T-cell (primary cell): Measurements from ENCODE around the gene CPSF4L. TPM values are rescaled to one million over a fixed set of nuclear protein-coding genes. Genes with fewer than 3 reads are reported as not detected.
"Not testable (repeated sequence)": the region's sequence is repeated elsewhere in the genome, so short reads cannot be mapped to it uniquely, and the experiment has no call there.

Source experiments
- ATAC-seq, 4 experiments: fragments of 200-7000 bp in 3 of 4; fragments of 150-1000 bp in 1 of 4; cut with Tn5 transposase; replicated peaks in 1 of 4; 1 replicate in 3 of 4; 2 replicates in 1 of 4; pipeline ENCODE4 v1.10.0; 2021; ENCODE audit warnings: moderate library complexity in 3 of 4, mild to moderate bottlenecking in 2 of 4, moderate number of reproducible peaks in 1 of 4
- CTCF ChIA-PET, 2 donors: fragments of 300-600 bp; sonication (Branson Sonifier 250); formaldehyde crosslinking; loops; one replicate each; lab custom pipeline; 2022; ENCODE audit warnings: antibody characterized with exemption in 2 of 2; lab: Charles Lee
- POLR2A ChIA-PET, 2 donors: fragments of 300-600 bp; sonication (Branson Sonifier 250); formaldehyde crosslinking; loops; one replicate each; lab custom pipeline; 2022; ENCODE audit warnings: antibody characterized with exemption in 2 of 2; lab: Charles Lee
- DNase-seq, 35 experiments: peaks; one replicate each; pipeline versions ENCODE4 v3.0.0 to v3.0.0-alpha.2; 2013 to 2023
- H3K27ac ChIP-seq: one replicate; pipeline ENCODE4 v1.5.1; 2013; ENCODE audit warnings: low read length
- H3K27me3 ChIP-seq, 2 experiments: replicated peaks in 1 of 2; 1 replicate in 1 of 2; 2 replicates in 1 of 2; pipeline versions ENCODE4 v1.6.1 to v1.7.0; 2013; ENCODE audit warnings: low read length in 1 of 2, mixed read lengths in 1 of 2; ENCODE audit not compliant: control insufficient read depth in 2 of 2, insufficient read depth in 2 of 2; ENCODE audit errors: extremely low read depth in 1 of 2
- H3K36me3 ChIP-seq, 2 donors: 1 replicate in 1 of 2; 2 replicates in 1 of 2; pipeline versions ENCODE4 v1.6.1 to v1.7.0; 2013; ENCODE audit warnings: low read length in 1 of 2; ENCODE audit not compliant: control insufficient read depth in 2 of 2, insufficient read depth in 1 of 2; ENCODE audit errors: extremely low read depth in 1 of 2
- H3K4me1 ChIP-seq, 2 experiments: 1 replicate in 1 of 2; 2 replicates in 1 of 2; pipeline versions ENCODE4 v1.6.1 to v1.7.0; 2013; ENCODE audit warnings: low read length in 2 of 2, mixed read lengths in 1 of 2; ENCODE audit not compliant: insufficient read depth in 2 of 2, control insufficient read depth in 1 of 2; ENCODE audit errors: extremely low read depth in 1 of 2
- H3K4me3 ChIP-seq, 2 donors: 1 replicate in 1 of 2; 2 replicates in 1 of 2; pipeline versions ENCODE4 v1.5.1 to v1.7.0; 2013; ENCODE audit warnings: mild to moderate bottlenecking in 2 of 2, low read length in 1 of 2, moderate library complexity in 1 of 2; ENCODE audit not compliant: control insufficient read depth in 1 of 2; ENCODE audit errors: extremely low read depth in 1 of 2
- H3K9me3 ChIP-seq: 2 replicates; pipeline ENCODE4 v1.7.0; 2013
- H3K27ac Mint-ChIP-seq, 2 donors: one replicate each; pipeline ENCODE4 v1.8.0; 2020 to 2021; ENCODE audit warnings: mild to moderate bottlenecking in 2 of 2, mixed read lengths in 2 of 2
- H3K27me3 Mint-ChIP-seq, 2 donors: one replicate each; pipeline ENCODE4 v1.8.0; 2021 to 2022; ENCODE audit warnings: mixed read lengths in 2 of 2
- H3K36me3 Mint-ChIP-seq: one replicate; pipeline ENCODE4 v1.8.0; 2021; ENCODE audit warnings: mixed read lengths
- H3K4me1 Mint-ChIP-seq, 3 donors: one replicate each; pipeline ENCODE4 v1.8.0; 2020 to 2022; ENCODE audit warnings: mixed read lengths in 3 of 3, mild to moderate bottlenecking in 1 of 3
- H3K4me3 Mint-ChIP-seq, 3 donors: one replicate each; pipeline ENCODE4 v1.8.0; 2020 to 2022; ENCODE audit warnings: mild to moderate bottlenecking in 3 of 3, mixed read lengths in 3 of 3, moderate library complexity in 3 of 3
- H3K9me3 Mint-ChIP-seq, 3 donors: one replicate each; pipeline ENCODE4 v1.8.0; 2020 to 2022; ENCODE audit warnings: mixed read lengths in 3 of 3
- WGBS: methylation state at CpG from one replicate; pipeline ENCODE4 v1.1.5; 2013; ENCODE audit warnings: missing lambda C conversion rate; ENCODE audit not compliant: insufficient coverage; 5-methylcytosine and 5-hydroxymethylcytosine counted together
- total RNA-seq, 35 experiments: library from RNA in 6 of 35; stranded (reverse) in 6 of 35; fragments of 120-200 nt in 1 of 35; gene quantifications; one replicate each; pipeline versions ENCODE4 v1.2.1 to v1.2.4 and lab custom pipeline; 2013 to 2026

CPSF4L gene
- total RNA-seq, 5 donors from 2014 or later (not counting 1 experiment from before 2014, with no cell fraction given) = not detected

- ATAC-seq = no peak
- H3K27me3 Mint-ChIP-seq = peaks cover 0 to 4% of the 10 kb centered on the region in 2 donors
- Histone ChIP-seq H3K9me3 (no peaks in the 10 kb centered on the region), H3K27me3 (no peaks in the 10 kb centered on the region), H3K4me3 (no peak overlapping the region), H3K4me1 (no peaks in the 10 kb centered on the region), H3K36me3 (no peaks in the 10 kb centered on the region), H3K27ac (no peak overlapping the region)
- no peak for DNase-seq
- no peak overlapping the region for H3K4me3 Mint-ChIP-seq
- 85% methylated on average over 8 of the region's 11 CpGs for WGBS
- H3K27ac Mint-ChIP-seq = no peak overlapping the region
- ChIA-PET CTCF (interaction anchor here in 1 of 2 donors (0.7 kb wide), 1 partner anchor 24 kb away, joined by 3 read pairs; no protein-coding TSS in a partner anchor), POLR2A (no interaction called here)
- H3K9me3 Mint-ChIP-seq = no peaks in the 10 kb centered on the region
- no peaks in the 10 kb centered on the region for H3K36me3 Mint-ChIP-seq
- H3K4me1 Mint-ChIP-seq = no peaks in the 10 kb centered on the region
Observed at GRCh38 chr17:73266796-73267195, 5.1 kb upstream of the CPSF4L start.

GRCh38 chr17:73265646-73266640 is 4.3 kb upstream of the CPSF4L start:
- ChIA-PET POLR2A (no interaction called here), CTCF (interaction anchor here in 1 of 2 donors (0.7 kb wide), 1 partner anchor 23 kb away, joined by 3 read pairs; no protein-coding TSS in a partner anchor)
- ATAC-seq (no peak), DNase-seq (no peak)
- Mint-ChIP-seq H3K36me3 (no peaks in the 10 kb centered on the region), H3K27ac (no peak overlapping the region), H3K9me3 (no peaks in the 10 kb centered on the region), H3K4me3 (no peak overlapping the region), H3K27me3 (peaks cover 0 to 4% of the 10 kb centered on the region in 2 donors), H3K4me1 (no peaks in the 10 kb centered on the region)
- Histone ChIP-seq H3K27me3 (no peaks in the 10 kb centered on the region), H3K9me3 (no peaks in the 10 kb centered on the region), H3K27ac (no peak overlapping the region), H3K36me3 (no peaks in the 10 kb centered on the region), H3K4me3 (no peak overlapping the region), H3K4me1 (no peaks in the 10 kb centered on the region)
- WGBS = 82% methylated on average over 7 of the region's 24 CpGs

- 50% methylated on average over 1 of the region's 2 CpGs for WGBS
- H3K4me1 Mint-ChIP-seq, POLR2A ChIA-PET, CTCF ChIA-PET, ATAC-seq, H3K4me1 ChIP-seq, H3K27me3 Mint-ChIP-seq, H3K27me3 ChIP-seq, DNase-seq, H3K36me3 ChIP-seq, H3K4me3 Mint-ChIP-seq, H3K27ac ChIP-seq, H3K36me3 Mint-ChIP-seq, H3K9me3 Mint-ChIP-seq, H3K4me3 ChIP-seq, H3K27ac Mint-ChIP-seq, H3K9me3 ChIP-seq: not testable (repeated sequence)
Observed at GRCh38 chr17:73264448-73264847, 2.8 kb upstream of the CPSF4L start.

GRCh38 chr17:73262676-73263642 is 1.3 kb upstream of the CPSF4L start:
- 88% methylated on average over 11 of the region's 12 CpGs for WGBS
- DNase-seq (no peak), ATAC-seq (no peak)
- ChIA-PET CTCF (no interaction called here), POLR2A (no interaction called here)
- H3K4me1 ChIP-seq = no peaks in the 10 kb centered on the region
- Mint-ChIP-seq H3K27me3 (peaks cover 0 to 4% of the 10 kb centered on the region in 2 donors), H3K36me3 (no peaks in the 10 kb centered on the region), H3K9me3 (no peaks in the 10 kb centered on the region), H3K4me3 (no peak overlapping the region), H3K27ac (no peak overlapping the region), H3K4me1 (no peaks in the 10 kb centered on the region)
- no peaks in the 10 kb centered on the region for H3K36me3 ChIP-seq
- H3K9me3 ChIP-seq = no peaks in the 10 kb centered on the region
- no peak overlapping the region for H3K27ac ChIP-seq
- H3K4me3 ChIP-seq = no peak overlapping the region
- H3K27me3 ChIP-seq = no peaks in the 10 kb centered on the region

DNA sequence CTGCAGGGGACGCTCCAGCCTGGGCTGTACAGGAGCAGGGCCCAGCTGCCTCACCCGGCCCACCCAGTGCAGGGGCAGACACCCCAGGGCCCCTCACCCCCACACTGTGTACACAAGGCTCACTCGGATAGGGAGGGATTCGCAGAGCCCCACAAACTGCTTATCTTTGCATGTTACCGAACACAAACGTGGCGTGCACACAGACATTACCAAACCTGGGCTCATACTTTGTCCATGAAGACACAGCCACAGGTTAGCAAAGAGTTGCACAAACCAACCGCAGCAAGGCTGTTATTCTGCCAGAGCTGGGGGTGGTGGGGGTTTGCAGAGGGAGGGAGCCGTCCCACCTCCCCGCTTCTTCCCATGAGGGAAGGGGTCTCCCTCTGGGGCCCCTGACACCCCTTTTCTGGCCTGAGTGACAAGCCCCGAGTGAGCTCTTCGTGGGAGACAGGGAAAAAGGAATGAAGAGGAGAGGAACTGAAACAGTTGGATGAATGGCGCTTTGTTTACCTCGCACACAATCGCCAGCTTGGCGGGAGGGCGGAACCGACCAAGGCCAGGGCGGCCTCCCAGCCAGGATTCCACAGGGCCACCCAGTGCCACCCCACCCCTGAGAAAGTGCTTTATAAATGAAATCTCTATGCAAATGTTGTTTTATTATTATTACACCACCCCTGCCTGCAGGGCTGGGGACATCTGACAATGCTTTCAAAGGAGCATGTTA is 434 bp upstream of the CPSF4L start:
- DNase-seq = no peak
- 85% methylated on average over 9 of the region's 19 CpGs for WGBS
- CTCF ChIA-PET = interaction anchor here in 1 of 2 donors (0.6 kb wide), 1 partner anchor 914 kb away, joined by 3 read pairs; no protein-coding TSS in a partner anchor
- H3K9me3 ChIP-seq = no peaks in the 10 kb centered on the region
- POLR2A ChIA-PET = no interaction called here
- no peaks in the 10 kb centered on the region for H3K9me3 Mint-ChIP-seq
- no peaks in the 10 kb centered on the region for H3K36me3 Mint-ChIP-seq
- no peak overlapping the region for H3K4me3 Mint-ChIP-seq
- H3K27me3 Mint-ChIP-seq = peaks cover 0 to 4% of the 10 kb centered on the region in 2 donors
- no peak overlapping the region for H3K4me3 ChIP-seq
- H3K27me3 ChIP-seq = peaks cover 0 to 3% of the 10 kb centered on the region in 2 experiments
- no peak overlapping the region for H3K27ac Mint-ChIP-seq
- no peak overlapping the region for H3K27ac ChIP-seq
- no peak for ATAC-seq
- no peaks in the 10 kb centered on the region for H3K4me1 Mint-ChIP-seq
- no peaks in the 10 kb centered on the region for H3K4me1 ChIP-seq
- H3K36me3 ChIP-seq = no peaks in the 10 kb centered on the region
